IPS-18c (cell line): ENCODE results near the gene SURF6.
"Not testable (repeated sequence)": the region's sequence is repeated elsewhere in the genome, so short reads cannot be mapped to it uniquely, and the experiment has no call there.

Experiments used
- H3K4me3 ChIP-seq: 2 replicates; pipeline ENCODE4 v1.7.0; 2013; ENCODE audit warnings: low read depth, mild to moderate bottlenecking, low read length, moderate library complexity; ENCODE audit not compliant: insufficient read depth
- H3K9me3 ChIP-seq: one replicate; pipeline ENCODE4 v1.6.1; 2013; ENCODE audit warnings: mild to moderate bottlenecking, low read length, moderate library complexity; ENCODE audit not compliant: control insufficient read depth, insufficient read depth

Gene SURF6

GRCh38 chr9:133317551-133317950, 18.4 kb downstream of the SURF6 start:
- H3K4me3 ChIP-seq, H3K9me3 ChIP-seq: not testable (repeated sequence)

DNA sequence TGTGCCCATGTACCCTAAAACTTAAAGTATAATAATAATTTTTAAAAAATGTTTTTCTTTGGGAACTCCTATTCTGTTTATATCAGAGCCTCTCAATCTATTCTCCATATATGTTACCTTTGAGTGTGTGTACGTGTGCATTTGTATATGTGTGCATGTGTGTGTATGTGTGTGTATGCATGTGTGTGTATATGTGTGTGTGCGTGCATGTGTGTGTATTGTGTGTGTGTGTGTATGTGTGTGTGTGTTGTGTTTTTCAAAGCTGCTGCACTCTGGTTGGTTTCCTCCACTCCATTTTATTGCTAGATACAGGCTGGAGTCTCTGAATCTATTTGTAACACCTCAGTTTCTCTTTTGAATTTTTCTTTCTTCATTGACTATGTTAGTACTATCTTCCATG, 20.0 kb downstream of the SURF6 start:
- H3K9me3 ChIP-seq, result no peaks in the 10 kb centered on the region
- H3K4me3 ChIP-seq, result no peak overlapping the region

DNA sequence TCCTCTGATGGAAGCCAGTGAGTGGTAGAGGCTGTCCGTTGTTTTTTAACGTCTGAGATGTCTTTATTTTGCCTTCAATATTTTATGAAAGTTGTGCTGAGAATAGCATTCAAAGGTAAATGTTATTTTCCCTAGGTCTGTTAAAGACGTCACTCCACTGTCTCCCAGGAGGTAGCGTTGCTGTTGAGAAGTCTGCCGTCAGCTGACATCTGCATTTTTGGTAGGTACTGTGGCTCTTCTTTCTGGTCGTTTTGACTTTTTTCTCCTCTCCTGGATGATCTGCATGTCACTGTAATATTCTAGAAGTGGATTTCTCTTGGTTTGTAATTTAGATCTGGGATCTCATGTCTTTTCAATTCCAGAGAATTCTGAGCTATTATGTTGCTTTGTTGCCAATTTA, 26.4 kb downstream of the SURF6 start:
- H3K9me3 ChIP-seq, result no peaks in the 10 kb centered on the region
- no peak overlapping the region for H3K4me3 ChIP-seq

DNA sequence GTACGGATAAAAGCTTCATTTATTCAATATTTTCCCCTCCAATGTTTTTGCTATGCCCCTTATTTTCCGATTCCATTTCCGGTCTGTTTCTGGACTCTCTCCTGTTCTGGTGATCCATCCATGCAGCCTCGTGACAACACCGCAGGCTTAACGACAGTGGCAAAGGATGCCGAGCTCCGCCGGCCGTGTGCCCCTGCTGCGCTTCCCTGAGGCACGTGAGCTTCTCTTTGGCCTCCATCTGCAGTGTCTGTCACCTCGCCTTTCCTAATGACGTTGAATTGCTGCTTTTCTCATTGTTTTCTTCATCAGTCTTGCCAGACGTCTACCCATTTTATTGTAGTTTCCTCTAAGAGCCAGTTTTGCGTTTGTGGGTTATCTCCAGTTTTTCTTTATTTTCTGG, 28.7 kb downstream of the SURF6 start:
- no peaks in the 10 kb centered on the region for H3K9me3 ChIP-seq
- H3K4me3 ChIP-seq, result no peak overlapping the region

- H3K9me3 ChIP-seq, result no peaks in the 10 kb centered on the region
- H3K4me3 ChIP-seq, result no peak overlapping the region
These were observed 29.5 kb downstream of the SURF6 start for GRCh38 chr9:133306242-133307204.

- Histone ChIP-seq H3K9me3 (no peaks in the 10 kb centered on the region), H3K4me3 (no peak overlapping the region)
These were observed 30.3 kb downstream of the SURF6 start for GRCh38 chr9:133305731-133306130.

GRCh38 chr9:133304477-133305377, 31.3 kb downstream of the SURF6 start:
- no peak overlapping the region for H3K4me3 ChIP-seq
- no peaks in the 10 kb centered on the region for H3K9me3 ChIP-seq

GRCh38 chr9:133304158-133304470, 31.9 kb downstream of the SURF6 start:
- no peaks in the 10 kb centered on the region for H3K9me3 ChIP-seq
- H3K4me3 ChIP-seq, result no peak overlapping the region

DNA sequence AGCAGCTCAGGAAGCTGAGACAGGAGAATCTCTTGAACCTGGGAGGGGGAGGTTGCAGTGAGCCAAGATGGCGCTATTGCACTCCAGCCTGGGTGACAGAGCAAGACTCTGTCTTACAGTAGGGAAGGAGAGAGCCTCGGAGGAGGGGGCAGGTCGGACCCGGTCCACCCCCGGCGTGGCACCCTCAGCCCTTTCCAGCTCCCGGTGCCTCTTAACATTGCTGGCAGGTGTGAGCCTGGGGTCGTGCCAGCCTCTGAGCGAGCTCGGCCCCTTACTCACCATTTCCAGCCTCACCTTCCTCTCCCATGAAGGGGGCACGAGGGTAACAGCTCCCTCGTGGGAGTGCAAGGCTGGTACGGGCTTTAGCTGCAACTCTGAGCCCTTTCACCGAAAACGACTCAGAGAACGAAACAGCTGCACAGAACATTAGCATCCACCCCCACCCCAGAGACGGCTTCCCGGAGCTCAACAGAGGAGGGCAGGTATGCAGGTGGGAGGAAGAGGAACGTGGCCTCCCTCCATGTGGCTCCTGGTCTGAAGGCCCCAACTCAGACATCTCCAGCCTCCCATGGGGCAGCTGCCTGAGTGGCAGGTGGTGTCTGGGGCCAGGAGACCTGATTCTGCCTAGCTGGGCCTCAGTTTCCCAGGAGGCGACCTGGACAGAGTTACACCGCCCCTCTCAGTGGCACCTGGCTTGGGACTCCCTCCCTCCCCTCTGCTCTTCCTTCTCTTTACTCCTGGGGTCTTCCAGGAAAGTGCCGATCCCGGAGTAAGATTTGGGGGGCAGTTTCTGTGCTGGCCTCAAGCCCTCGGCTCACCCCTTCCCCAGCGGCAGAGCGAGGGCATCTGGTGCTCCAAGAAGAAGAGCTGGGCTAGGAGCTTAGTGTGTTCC, 32.5 kb downstream of the SURF6 start:
- H3K9me3 ChIP-seq, result no peaks in the 10 kb centered on the region
- no peak overlapping the region for H3K4me3 ChIP-seq

- Histone ChIP-seq H3K4me3 (no peak overlapping the region), H3K9me3 (no peaks in the 10 kb centered on the region)
These were observed 34.4 kb downstream of the SURF6 start for GRCh38 chr9:133301253-133302230.

DNA sequence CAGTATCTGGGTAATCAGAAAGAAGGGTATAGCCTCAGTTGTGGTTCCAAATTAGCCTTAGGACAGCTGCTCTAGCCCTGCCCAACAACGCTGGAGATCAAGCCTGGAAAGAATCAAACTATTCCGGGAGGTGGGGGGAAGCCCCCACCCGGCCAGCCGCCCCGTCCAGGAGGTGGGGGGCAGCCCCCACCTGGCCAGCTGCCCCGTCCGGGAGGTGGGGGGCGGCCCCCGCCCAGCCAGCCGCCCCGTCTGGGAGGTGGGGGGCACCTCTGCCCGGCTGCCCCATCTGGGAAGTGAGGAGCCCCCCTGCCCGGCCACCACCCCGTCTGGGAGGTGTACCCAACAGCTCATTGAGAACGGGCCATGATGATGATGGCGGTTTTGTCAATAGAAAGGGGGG, 36.0 kb downstream of the SURF6 start:
- H3K9me3 ChIP-seq, H3K4me3 ChIP-seq: not testable (repeated sequence)

DNA sequence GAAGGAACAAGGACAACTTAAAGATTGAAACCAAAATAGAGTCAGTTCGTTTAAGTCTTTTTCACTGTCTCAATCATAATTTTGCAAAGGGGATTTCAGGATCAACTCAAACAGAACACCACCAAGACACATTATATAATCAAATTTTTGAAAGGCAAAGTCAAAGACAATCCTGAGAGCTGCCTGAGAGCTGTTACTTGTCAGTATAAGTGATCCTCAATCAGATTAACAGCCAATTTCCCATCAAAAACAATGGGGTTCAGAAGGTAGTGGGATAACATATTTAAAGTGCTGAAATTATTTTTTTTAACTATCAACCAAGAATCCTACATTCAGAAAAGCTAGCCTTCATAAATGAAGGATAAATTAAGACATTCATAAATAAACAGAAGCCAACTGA, 41.7 kb downstream of the SURF6 start:
- no peak overlapping the region for H3K4me3 ChIP-seq
- peaks cover 6% of the 10 kb centered on the region for H3K9me3 ChIP-seq

DNA sequence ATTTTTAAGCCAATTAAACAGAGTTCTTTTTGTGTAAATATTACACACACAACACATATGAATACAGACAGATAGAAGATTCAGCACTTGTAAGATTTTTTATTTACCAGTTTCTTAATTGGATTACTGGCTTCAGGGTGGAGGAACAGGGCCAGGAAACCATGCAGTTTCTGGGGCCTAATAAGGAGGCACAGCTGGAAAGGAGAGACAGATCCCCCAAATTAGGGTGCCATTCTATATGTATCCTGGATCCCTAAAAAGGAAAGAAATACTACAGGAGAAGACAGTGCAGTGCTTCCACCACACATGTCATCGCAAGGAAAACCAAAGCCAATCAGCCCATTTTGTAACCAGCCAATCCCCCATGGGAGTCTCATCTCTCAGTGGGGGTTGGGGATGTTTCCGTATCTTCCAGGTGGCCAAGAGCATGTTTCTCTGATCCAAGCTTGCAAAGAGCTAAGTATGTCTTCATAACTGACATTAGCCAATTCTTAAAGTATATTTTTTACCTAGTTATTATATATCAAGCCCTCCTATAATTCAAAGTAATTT, 45.2 kb downstream of the SURF6 start:
- Histone ChIP-seq H3K4me3 (no peak overlapping the region), H3K9me3 (peaks cover 10% of the 10 kb centered on the region)

- H3K9me3 ChIP-seq, result peaks cover 7% of the 10 kb centered on the region
- H3K4me3 ChIP-seq, result no peak overlapping the region
These were observed 49.5 kb downstream of the SURF6 start for GRCh38 chr9:133286523-133286922.

- peaks cover 4% of the 10 kb centered on the region for H3K9me3 ChIP-seq
- no peak overlapping the region for H3K4me3 ChIP-seq
These were observed 50.7 kb downstream of the SURF6 start for GRCh38 chr9:133285252-133285775.

DNA sequence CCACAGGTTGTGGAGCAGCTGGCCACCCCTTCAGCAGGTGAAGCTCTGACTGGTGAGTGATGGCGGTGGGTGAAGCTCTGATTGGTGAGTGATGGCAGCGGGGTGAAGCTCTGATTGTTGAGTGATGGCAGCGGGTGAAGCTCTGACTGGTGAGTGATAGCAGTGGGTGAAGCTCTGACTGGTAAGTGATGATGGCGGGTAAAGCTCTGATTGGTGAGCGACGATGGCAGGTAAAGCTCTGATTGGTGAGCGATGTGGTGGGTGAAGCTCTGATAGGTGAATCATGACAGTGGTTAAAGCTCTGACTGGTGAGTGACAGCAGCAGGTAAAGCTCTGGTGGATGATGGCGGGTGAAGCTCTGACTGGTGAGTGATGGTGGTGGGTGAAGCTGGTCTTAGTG, 51.6 kb downstream of the SURF6 start:
- Histone ChIP-seq H3K9me3 (peaks cover 4% of the 10 kb centered on the region), H3K4me3 (no peak overlapping the region)
